ENCODE measurements around the gene EIF5A2. TPM values are rescaled to one million over a fixed set of nuclear protein-coding genes. Genes with fewer than 3 reads are reported as not detected.
"Not testable (repeated sequence)": the region's sequence is repeated elsewhere in the genome, so short reads cannot be mapped to it uniquely, and the experiment has no call there.

The EIF5A2 gene
- total RNA-seq, 2 experiments from 2014 or later = 5.2 to 9.5 TPM

DNA sequence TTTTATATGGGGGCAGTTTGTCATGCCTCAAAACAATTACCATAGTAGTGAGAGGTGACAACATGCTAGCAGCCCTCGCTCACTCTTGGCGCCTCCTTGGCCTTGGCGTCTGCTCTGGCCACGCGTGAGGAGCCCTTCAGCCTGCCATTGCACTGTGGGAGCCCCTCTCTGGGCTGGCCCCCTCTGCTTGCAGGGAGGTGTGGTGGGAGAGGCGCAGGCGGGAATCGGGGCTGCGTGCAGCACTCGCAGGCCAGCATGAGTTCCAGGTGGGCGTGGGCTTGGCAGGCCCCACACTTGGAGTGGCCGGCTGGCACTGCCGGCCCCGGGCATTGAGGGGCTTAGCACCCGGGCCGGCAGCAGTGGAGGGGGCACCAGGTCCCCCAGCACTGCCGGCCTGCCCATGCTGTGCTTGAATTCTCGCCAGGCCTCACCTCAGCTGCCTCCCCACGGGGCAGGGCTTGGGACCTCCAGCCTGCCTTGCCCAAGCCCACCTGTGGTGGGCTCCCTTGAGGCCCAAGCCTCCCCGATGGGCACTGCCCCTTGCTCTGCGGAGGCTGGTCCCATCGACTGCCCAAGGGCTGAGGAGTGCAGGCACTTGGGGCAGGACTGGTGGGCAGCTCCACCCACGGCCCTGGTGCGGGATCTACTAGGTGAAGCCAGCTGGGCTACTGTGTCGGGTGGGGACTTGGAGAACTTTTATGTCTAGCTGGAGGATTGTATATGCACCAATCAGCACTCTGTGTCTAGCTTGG lies 38.8 kb upstream of the EIF5A2 start:
- Mint-ChIP-seq H3K4me1 (ENCODE audit: low read depth) (no peaks in the 10 kb centered on the region), H3K36me3 (ENCODE audit: low read depth) (no peaks in the 10 kb centered on the region), H3K27me3 (peaks cover 12% of the 10 kb centered on the region), H3K9me3 (peaks cover 4% of the 10 kb centered on the region), H3K27ac (no peak overlapping the region), H3K4me3 (no peak overlapping the region)
- CTCF ChIA-PET = no interaction called here
- TF ChIP-seq, protein P1, sequence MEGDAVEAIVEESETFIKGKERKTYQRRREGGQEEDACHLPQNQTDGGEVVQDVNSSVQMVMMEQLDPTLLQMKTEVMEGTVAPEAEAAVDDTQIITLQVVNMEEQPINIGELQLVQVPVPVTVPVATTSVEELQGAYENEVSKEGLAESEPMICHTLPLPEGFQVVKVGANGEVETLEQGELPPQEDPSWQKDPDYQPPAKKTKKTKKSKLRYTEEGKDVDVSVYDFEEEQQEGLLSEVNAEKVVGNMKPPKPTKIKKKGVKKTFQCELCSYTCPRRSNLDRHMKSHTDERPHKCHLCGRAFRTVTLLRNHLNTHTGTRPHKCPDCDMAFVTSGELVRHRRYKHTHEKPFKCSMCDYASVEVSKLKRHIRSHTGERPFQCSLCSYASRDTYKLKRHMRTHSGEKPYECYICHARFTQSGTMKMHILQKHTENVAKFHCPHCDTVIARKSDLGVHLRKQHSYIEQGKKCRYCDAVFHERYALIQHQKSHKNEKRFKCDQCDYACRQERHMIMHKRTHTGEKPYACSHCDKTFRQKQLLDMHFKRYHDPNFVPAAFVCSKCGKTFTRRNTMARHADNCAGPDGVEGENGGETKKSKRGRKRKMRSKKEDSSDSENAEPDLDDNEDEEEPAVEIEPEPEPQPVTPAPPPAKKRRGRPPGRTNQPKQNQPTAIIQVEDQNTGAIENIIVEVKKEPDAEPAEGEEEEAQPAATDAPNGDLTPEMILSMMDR (IDR thresholded peaks at IDR 0.05) = no peak
- POLR2A ChIA-PET = no interaction called here
- intact Hi-C loops (cut with micrococcal nuclease) = no loop called here
- DNase-seq (no peak), ATAC-seq (no peak)

GRCh38 chr3:170942011-170942410 lies 33.6 kb upstream of the EIF5A2 start:
- TF ChIP-seq, protein P1 (IDR thresholded peaks at IDR 0.05) = no peak
- peaks cover 14% of the 10 kb centered on the region for H3K9me3 Mint-ChIP-seq
- H3K4me3 Mint-ChIP-seq = no peak overlapping the region
- no peaks in the 10 kb centered on the region for H3K4me1 Mint-ChIP-seq (ENCODE audit: low read depth)
- POLR2A ChIA-PET = no interaction called here
- peaks cover 19% of the 10 kb centered on the region for H3K27me3 Mint-ChIP-seq
- CTCF ChIA-PET = no interaction called here
- DNase-seq (no peak), ATAC-seq (no peak)
- H3K27ac Mint-ChIP-seq = no peak overlapping the region
- H3K36me3 Mint-ChIP-seq (ENCODE audit: low read depth) = no peaks in the 10 kb centered on the region
- intact Hi-C loops (cut with micrococcal nuclease) = no loop called here

DNA sequence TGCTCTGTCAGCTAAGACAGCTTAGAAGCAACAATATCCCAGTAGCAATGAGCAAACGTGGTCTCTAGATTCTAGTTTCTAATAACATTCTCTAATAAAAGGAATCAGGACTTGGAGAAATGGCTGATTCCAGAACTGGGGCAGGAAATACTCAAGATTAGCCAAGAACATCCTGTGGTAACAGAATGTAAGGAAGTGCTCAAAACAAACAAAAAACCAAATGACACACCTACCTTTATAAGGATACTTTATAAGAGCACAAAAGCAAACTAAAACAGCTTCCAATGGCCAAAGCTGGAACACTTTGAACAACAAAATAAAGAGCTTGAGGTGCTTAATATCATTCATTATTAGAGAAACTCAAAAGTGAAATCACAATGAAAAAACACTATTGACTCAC lies 33.1 kb upstream of the EIF5A2 start:
- DNase-seq (no peak), ATAC-seq (no peak)
- intact Hi-C loops (cut with micrococcal nuclease) = no loop called here
- Mint-ChIP-seq H3K9me3 (peaks cover 14% of the 10 kb centered on the region), H3K36me3 (ENCODE audit: low read depth) (no peaks in the 10 kb centered on the region), H3K4me1 (ENCODE audit: low read depth) (no peaks in the 10 kb centered on the region), H3K27ac (no peak overlapping the region), H3K27me3 (peaks cover 19% of the 10 kb centered on the region), H3K4me3 (no peak overlapping the region)
- CTCF ChIA-PET = no interaction called here
- TF ChIP-seq, protein P1 (IDR thresholded peaks at IDR 0.05) = no peak
- POLR2A ChIA-PET = no interaction called here

DNA sequence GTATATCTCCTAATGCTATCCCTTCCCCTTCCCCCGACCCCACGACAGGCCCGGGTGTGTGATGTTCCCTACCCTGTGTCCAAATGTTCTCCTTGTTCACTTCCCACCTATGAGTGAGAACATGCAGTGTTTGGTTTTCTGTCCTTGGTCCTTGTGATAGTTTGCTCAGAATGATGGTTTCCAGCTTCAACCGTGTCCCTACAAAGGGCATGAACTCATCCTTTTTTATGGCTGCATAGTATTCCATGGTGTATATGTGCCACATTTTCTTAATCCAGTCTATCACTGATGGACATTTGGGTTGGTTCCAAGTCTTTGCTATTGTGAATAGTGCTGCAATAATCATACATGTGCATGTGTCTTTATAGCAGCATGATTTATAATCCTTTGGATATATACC lies 24.6 kb upstream of the EIF5A2 start:
- POLR2A ChIA-PET; CTCF ChIA-PET; ATAC-seq; H3K27ac Mint-ChIP-seq; DNase-seq; intact Hi-C loops (cut with micrococcal nuclease); H3K9me3 Mint-ChIP-seq; H3K4me3 Mint-ChIP-seq; H3K36me3 Mint-ChIP-seq (ENCODE audit: low read depth); H3K4me1 Mint-ChIP-seq (ENCODE audit: low read depth): not testable (repeated sequence)
- peaks cover 22% of the 10 kb centered on the region for H3K27me3 Mint-ChIP-seq

DNA sequence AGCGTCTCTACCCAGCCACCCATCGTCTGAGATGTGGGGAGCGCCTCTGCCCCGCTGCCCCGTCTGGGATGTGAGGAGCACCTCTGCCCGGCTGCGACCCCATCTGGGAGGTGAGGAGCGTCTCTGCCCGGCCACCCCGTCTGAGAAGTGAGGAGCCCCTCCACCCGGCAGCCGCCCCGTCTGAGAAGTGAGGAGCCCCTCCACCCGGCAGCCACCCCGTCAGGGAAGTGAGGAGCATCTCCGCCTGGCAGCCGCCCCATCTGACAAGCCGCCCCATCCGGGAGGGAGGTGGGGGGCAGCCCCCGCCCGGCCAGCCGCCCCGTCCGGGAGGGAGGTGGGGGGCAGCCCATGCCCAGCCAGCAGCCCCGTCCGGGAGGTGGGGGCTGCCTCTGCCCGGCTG lies 15.1 kb upstream of the EIF5A2 start:
- ATAC-seq; H3K27me3 Mint-ChIP-seq; CTCF ChIA-PET; intact Hi-C loops (cut with micrococcal nuclease); H3K4me1 Mint-ChIP-seq (ENCODE audit: low read depth); POLR2A ChIA-PET; DNase-seq; H3K27ac Mint-ChIP-seq; H3K4me3 Mint-ChIP-seq; H3K36me3 Mint-ChIP-seq (ENCODE audit: low read depth): not testable (repeated sequence)
- peaks cover 28% of the 10 kb centered on the region for H3K9me3 Mint-ChIP-seq

DNA sequence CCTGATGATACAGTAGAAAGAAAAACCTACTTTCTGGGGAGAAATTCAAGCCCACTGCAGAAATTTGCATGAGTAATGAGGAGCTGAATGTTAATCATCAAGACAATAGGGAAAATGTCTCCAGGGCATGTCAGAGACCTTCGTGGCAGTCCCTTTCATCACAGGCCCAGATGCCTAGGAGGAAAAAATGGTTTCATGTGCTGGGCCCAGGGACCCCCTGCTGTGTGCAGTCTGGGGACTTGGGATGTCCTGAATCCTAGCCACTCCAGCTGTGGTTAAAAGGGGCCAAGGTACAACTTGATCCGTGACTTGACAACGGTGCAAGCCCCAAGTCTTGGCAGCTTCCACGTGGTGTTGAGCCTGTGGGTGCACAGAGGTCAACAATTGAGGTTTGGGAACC lies 10.3 kb upstream of the EIF5A2 start:
- TF ChIP-seq, protein P1 (IDR thresholded peaks at IDR 0.05) = no peak
- Mint-ChIP-seq H3K27me3 (peaks cover 9% of the 10 kb centered on the region), H3K4me1 (ENCODE audit: low read depth) (no peaks in the 10 kb centered on the region), H3K27ac (no peak overlapping the region), H3K4me3 (no peak overlapping the region), H3K9me3 (peaks cover 33% of the 10 kb centered on the region), H3K36me3 (ENCODE audit: low read depth) (peaks cover 6% of the 10 kb centered on the region)
- ATAC-seq (no peak), DNase-seq (no peak)
- POLR2A ChIA-PET = no interaction called here
- intact Hi-C loops (cut with micrococcal nuclease) = no loop called here
- CTCF ChIA-PET = no interaction called here

Measured in activated CD8-positive, alpha-beta T cell treated with anti-CD3 and anti-CD28 coated beads for 36 hours (primary cell).